Motor neuron (in vitro differentiated cells): Measurements from ENCODE around the gene B4GALNT4. TPM values are rescaled to one million over a fixed set of nuclear protein-coding genes. Genes with fewer than 3 reads are reported as not detected.
"Not testable (repeated sequence)": the region's sequence is repeated elsewhere in the genome, so short reads cannot be mapped to it uniquely, and the experiment has no call there.

Experiments
- ATAC-seq, 8 experiments: fragments of 200-7000 bp; cut with Tn5 transposase; replicated peaks in 6 of 8; 2 replicates each; pipeline ENCODE4 v1.8.0; 2021; ENCODE audit warnings: mild to moderate bottlenecking in 8 of 8, moderate library complexity in 8 of 8
- H3K27ac ChIP-seq, 2 donors: fragments of 250-450 bp; sonication (Bioruptor Pico); 2 replicates each; pipeline ENCODE4 v1.9.0; 2021; ENCODE audit warnings: antibody characterized with exemption in 2 of 2, mild to moderate bottlenecking in 2 of 2, moderate library complexity in 1 of 2
- H3K4me1 ChIP-seq, 2 donors: fragments of 250-450 bp; sonication (Bioruptor Pico); replicated peaks in 1 of 2; 2 replicates each; pipeline ENCODE4 v1.6.1; 2021; ENCODE audit warnings: antibody characterized with exemption in 2 of 2, mild to moderate bottlenecking in 2 of 2, moderate library complexity in 1 of 2
- H3K4me3 ChIP-seq, 5 donors: fragments of 250-450 bp; sonication (Bioruptor Pico); 2 replicates each; pipeline ENCODE4 v1.9.0; 2021; ENCODE audit warnings: antibody characterized with exemption in 5 of 5, mild to moderate bottlenecking in 5 of 5, moderate library complexity in 4 of 5
- WGBS, 10 experiments: fragments of 450-650 bp; shearing (Covaris generic); methylation state at CpG; one replicate each; pipeline ENCODE4 v1.0.0; 2022; 5-methylcytosine and 5-hydroxymethylcytosine counted together
- in situ Hi-C, 9 experiments: fragments of 400-800 bp; cut with MboI; loops; one replicate each; pipeline ENCODE4 v1.15.0; 2021; ENCODE audit warnings: low sequenced_read_pairs in 9 of 9, low pct_unique_long_range_greater_than_20kb in 2 of 9; ENCODE audit not compliant: unreplicated experiment in 9 of 9
- total RNA-seq, 8 experiments: library from RNA; unstranded; fragments of 300-600 nt; gene quantifications; 2 replicates each; pipeline versions ENCODE4 v1.2.3 to v1.2.4, GENCODE V29; 2022

Gene B4GALNT4
- total RNA-seq, 8 experiments from 2014 or later: 9.7 to 103 (median 70.9) TPM

GRCh38 chr11:407651-408123, 38.4 kb downstream of the B4GALNT4 start:
- no peak for ATAC-seq
- WGBS, 10 experiments: 90% methylated on average over 2 of the region's 28 CpGs; no CpG with 5 or more reads in 9 of the 10 experiments
- Histone ChIP-seq H3K27ac (no peak overlapping the region), H3K4me1 (peaks cover 11 to 17% of the 10 kb centered on the region in 2 donors), H3K4me3 (peak overlapping the region in 1 of 5 donors; percentile 26)
- in situ Hi-C loops: no loop called here

GRCh38 chr11:408154-409007, 39.1 kb downstream of the B4GALNT4 start:
- Histone ChIP-seq H3K4me1 (peaks cover 11 to 17% of the 10 kb centered on the region in 2 donors), H3K4me3 (no peak overlapping the region), H3K27ac (no peak overlapping the region)
- WGBS, 10 experiments: 70 to 100% (median 84%) methylated on average over 1 to 4 of the region's 15 CpGs; no CpG with 5 or more reads in 6 of the 10 experiments
- no peak for ATAC-seq
- in situ Hi-C loops: no loop called here

DNA sequence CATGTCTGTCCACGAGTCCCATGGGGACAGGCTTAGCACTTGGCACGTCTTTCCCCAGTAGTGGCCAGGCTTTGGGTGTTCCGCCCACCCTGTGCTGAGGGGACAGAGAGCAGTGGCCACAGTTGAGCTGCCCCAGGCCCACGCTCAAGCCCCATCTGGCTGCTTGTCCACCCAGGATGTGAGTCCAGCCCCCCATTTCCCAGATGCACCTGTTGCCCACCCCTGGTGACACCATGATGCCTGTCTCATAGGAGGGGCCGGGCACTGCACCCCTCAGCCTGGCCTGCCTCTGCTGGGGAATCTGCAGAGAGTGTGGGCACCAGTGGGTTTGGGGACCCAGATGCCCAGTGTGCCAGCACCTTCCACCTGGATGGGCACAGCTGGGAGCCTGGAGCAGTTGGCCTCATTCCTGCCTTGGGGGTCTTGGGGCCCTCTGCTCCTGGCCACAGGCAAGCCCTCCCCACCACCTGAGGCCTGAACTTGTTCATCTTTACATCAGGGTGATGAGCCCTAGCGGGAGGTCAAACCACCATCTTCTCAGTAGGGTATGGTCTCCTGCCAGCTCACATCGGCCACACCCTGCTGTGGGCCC, 39.8 kb downstream of the B4GALNT4 start:
- H3K27ac ChIP-seq: no peak overlapping the region
- 80 to 100% methylated on average over 1 to 2 of the region's 7 CpGs; no CpG with 5 or more reads in 8 of the 10 experiments for WGBS, 10 experiments
- H3K4me1 ChIP-seq: peaks cover 11 to 17% of the 10 kb centered on the region in 2 donors
- in situ Hi-C loops: no loop called here
- ATAC-seq: no peak
- no peak overlapping the region for H3K4me3 ChIP-seq

DNA sequence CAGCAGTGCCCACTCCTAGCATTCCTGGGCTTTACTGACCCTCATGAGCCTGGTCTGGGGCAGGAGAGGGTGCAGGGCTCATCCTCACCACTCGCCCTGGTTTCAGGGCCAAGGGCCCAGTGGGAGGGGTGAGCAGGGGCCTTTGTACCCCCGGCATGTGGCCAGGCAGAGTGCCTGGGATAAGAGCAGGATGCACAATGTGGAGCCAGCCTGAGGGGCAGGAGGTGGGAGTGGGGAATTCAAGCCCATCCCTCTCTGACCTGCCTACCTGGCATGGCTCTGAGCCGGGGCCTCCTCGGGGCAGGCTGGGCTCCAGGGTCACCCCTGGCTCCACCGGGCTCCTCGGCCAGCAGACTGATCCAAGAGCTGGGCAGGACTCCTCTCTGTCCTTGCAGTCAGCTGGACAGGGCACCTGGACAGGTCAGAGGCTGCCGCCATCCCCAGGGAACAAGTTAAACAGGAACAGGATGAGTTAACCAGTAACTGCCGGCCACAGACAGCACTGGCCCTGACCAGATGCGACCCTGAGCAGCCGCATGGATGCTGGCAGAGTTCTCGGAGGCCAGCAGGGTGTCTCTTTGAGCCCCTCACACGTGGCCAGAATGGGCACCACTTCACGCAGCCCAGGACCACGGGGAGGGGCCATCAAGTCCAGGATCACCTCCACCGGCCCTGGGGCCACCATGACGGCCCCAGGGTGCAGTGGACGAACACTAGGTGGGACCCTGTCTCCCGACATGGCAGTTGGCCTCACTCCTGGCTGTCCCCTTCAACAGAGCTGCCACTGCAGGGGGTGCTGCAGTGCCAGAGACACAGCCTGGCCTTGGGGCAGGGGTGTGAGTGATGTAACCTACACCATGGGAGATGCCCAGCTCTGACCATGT, 40.5 kb downstream of the B4GALNT4 start:
- ATAC-seq: no peak
- Histone ChIP-seq H3K4me1 (peaks cover 11 to 17% of the 10 kb centered on the region in 2 donors), H3K4me3 (no peak overlapping the region), H3K27ac (no peak overlapping the region)
- in situ Hi-C loops: no loop called here
- WGBS, 10 experiments: 0 to 100% (median 47%) methylated on average over 1 to 9 of the region's 18 CpGs; no CpG with 5 or more reads in 4 of the 10 experiments

DNA sequence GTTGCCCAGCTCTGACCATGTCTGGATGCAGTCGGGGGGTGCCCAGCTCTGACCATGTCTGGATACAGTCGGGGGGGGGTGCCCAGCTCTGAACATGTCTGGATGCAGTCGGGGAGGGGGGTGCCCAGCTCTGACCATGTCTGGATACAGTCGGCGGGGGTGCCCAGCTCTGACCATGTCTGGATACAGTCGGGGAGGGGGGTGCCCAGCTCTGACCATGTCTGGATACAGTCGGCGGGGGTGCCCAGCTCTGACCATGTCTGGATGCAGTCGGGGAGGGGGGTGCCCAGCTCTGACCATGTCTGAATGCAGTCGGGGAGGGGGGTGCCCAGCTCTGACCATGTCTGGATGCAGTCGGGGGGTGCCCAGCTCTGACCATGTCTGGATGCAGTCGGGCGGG, 41.4 kb downstream of the B4GALNT4 start:
- ATAC-seq, H3K4me3 ChIP-seq, H3K27ac ChIP-seq, in situ Hi-C loops: not testable (repeated sequence)
- H3K4me1 ChIP-seq: peaks cover 10 to 17% of the 10 kb centered on the region in 2 donors
- WGBS, 10 experiments: no CpG with 5 or more reads among the region's 13 CpGs

DNA sequence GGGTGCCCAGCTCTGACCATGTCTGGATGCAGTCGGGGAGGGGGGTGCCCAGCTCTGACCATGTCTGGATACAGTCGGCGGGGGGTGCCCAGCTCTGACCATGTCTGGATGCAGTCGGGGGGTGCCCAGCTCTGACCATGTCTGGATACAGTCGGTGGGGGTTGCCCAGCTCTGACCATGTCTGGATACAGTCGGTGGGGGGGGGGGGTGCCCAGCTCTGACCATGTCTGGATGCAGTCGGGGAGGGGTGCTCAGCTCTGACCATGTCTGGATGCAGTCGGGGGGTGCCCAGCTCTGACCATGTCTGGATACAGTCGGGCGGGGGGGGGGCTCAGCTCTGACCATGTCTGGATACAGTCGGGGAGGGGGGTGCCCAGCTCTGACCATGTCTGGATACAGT, 42.2 kb downstream of the B4GALNT4 start:
- ATAC-seq, H3K27ac ChIP-seq, H3K4me1 ChIP-seq, in situ Hi-C loops, H3K4me3 ChIP-seq: not testable (repeated sequence)
- WGBS, 10 experiments: no CpG with 5 or more reads among the region's 11 CpGs

DNA sequence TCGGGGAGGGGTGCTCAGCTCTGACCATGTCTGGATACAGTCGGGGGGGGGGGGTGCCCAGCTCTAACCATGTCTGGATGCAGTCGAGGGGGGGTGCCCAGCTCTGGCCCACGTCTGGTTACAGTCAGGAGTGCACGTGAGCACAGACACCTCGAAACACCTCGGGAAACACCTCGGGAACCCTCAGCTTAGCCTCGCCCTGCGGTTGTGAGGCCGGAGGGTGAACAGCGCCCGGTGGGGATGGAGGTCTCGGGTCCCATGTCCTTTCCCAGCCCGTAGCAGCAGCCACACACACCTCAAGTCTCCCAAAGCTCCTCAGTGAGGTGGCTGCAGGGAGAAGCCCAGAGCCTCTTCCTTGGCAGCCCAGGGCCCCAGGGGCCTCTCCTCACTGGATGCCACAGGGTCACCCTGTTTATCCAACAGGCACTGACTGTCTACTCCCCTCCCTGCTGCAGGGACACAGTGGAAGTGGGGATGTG, 43.4 kb downstream of the B4GALNT4 start:
- ATAC-seq: no peak
- in situ Hi-C loops: no loop called here
- H3K27ac ChIP-seq: no peak overlapping the region
- no CpG with 5 or more reads among the region's 15 CpGs for WGBS, 10 experiments
- peaks cover 0 to 3% of the 10 kb centered on the region in 2 donors for H3K4me1 ChIP-seq
- no peak overlapping the region for H3K4me3 ChIP-seq

- ATAC-seq: no peak
- H3K4me1 ChIP-seq: peaks cover 0 to 3% of the 10 kb centered on the region in 2 donors
- in situ Hi-C loops: no loop called here
- no peak overlapping the region for H3K4me3 ChIP-seq
- no peak overlapping the region for H3K27ac ChIP-seq
- WGBS, 10 experiments: 0 to 82% (median 70%) methylated on average over 1 to 4 of the region's 14 CpGs; no CpG with 5 or more reads in 5 of the 10 experiments
These were observed 44.1 kb downstream of the B4GALNT4 start for GRCh38 chr11:413120-414081.

GRCh38 chr11:414318-414857, 45.1 kb downstream of the B4GALNT4 start:
- peaks cover 0 to 3% of the 10 kb centered on the region in 2 donors for H3K4me1 ChIP-seq
- H3K27ac ChIP-seq: no peak overlapping the region
- in situ Hi-C loops: no loop called here
- no peak overlapping the region for H3K4me3 ChIP-seq
- ATAC-seq: peak in 4 of 8 experiments; percentile 19 to 24 (median 22)
- WGBS, 10 experiments: 17 to 67% (median 40%) methylated on average over 1 of the region's 9 CpGs; no CpG with 5 or more reads in 7 of the 10 experiments

DNA sequence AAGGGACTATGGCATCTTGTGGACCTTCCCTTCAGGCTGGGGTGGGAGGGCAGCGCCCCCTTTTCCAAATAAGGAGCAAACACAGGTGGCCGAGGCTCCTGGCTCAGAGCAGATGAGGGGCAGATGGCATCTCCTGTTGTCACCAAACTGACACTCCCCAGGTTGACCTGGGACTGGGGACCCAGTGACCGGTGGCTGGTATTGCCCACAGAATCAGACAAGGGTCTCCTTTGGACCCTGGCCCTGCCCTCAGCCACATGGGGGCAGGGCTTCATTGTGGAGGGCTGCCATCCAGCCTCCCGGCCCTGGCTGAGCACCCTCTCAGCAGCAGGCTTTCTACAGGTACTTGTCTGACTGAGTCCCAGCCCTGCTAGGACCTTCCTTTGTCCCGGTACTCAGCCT, 46.3 kb downstream of the B4GALNT4 start:
- ATAC-seq: no peak
- 20 to 60% (median 45%) methylated on average over 1 of the region's 5 CpGs; no CpG with 5 or more reads in 6 of the 10 experiments for WGBS, 10 experiments
- in situ Hi-C loops: no loop called here
- Histone ChIP-seq H3K4me1 (no peaks in the 10 kb centered on the region), H3K27ac (no peak overlapping the region), H3K4me3 (no peak overlapping the region)

GRCh38 chr11:416051-416756, 46.9 kb downstream of the B4GALNT4 start:
- 20 to 40% (median 34%) methylated on average over 1 to 15 of the region's 45 CpGs; no CpG with 5 or more reads in 7 of the 10 experiments for WGBS, 10 experiments
- Histone ChIP-seq H3K27ac (no peak overlapping the region), H3K4me3 (peak overlapping the region in 3 of 5 donors; percentile 20 to 24 (median 21)), H3K4me1 (no peaks in the 10 kb centered on the region)
- in situ Hi-C loops: no loop called here
- peak in 5 of 8 experiments; percentile 1 to 15 (median 6) for ATAC-seq
